IPS-18c (cell line): ENCODE data around the gene ATG2A.
A peak's percentile ranks its signal among the peaks of the same experiment; 100 is the strongest.

Experiments used
- H3K4me3 ChIP-seq: 2 replicates; pipeline ENCODE4 v1.7.0; 2013; ENCODE audit warnings: low read depth, mild to moderate bottlenecking, low read length, moderate library complexity; ENCODE audit not compliant: insufficient read depth
- H3K9me3 ChIP-seq: one replicate; pipeline ENCODE4 v1.6.1; 2013; ENCODE audit warnings: mild to moderate bottlenecking, low read length, moderate library complexity; ENCODE audit not compliant: control insufficient read depth, insufficient read depth

ATG2A gene

DNA sequence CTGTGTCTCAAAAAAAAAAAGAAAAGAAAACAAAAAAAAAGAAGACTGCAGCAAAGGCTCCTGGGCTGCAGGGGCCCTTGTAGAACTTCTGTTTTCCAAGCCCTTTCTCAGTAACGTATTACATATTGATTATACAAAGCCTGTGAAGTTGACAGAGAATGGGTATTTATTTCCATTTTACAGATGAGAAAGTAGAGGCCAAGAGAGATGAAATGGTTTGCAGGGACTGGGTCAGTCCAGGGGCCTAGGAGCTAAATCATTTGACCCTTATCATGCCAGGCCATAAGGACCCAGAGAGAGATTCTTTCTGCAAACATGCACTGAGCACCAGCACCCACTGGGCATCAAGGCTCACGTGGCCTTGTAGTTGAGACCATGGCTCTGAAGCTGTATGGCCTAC is 11.9 kb upstream of the ATG2A start:
- Histone ChIP-seq H3K9me3 (no peaks in the 10 kb centered on the region), H3K4me3 (no peak overlapping the region)

DNA sequence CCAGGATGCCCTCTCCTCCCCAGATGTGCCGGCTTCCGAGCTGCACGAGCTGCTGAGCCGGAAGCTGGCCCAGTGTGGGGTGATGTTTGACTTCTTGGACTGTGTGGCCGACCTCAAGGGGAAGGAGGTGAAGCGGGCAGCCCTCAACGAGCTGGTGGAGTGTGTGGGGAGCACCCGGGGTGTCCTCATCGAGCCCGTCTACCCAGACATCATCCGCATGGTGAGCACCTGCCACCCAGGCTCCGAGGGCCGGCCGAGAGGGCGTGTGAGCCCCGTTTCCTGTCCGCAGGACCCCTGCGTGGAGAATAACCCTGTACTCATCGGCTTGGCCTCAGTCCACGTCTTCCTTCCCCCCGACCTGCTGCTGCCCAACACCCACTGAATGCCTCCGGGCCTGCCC is 9.7 kb upstream of the ATG2A start:
- Histone ChIP-seq H3K9me3 (no peaks in the 10 kb centered on the region), H3K4me3 (no peak overlapping the region)

DNA sequence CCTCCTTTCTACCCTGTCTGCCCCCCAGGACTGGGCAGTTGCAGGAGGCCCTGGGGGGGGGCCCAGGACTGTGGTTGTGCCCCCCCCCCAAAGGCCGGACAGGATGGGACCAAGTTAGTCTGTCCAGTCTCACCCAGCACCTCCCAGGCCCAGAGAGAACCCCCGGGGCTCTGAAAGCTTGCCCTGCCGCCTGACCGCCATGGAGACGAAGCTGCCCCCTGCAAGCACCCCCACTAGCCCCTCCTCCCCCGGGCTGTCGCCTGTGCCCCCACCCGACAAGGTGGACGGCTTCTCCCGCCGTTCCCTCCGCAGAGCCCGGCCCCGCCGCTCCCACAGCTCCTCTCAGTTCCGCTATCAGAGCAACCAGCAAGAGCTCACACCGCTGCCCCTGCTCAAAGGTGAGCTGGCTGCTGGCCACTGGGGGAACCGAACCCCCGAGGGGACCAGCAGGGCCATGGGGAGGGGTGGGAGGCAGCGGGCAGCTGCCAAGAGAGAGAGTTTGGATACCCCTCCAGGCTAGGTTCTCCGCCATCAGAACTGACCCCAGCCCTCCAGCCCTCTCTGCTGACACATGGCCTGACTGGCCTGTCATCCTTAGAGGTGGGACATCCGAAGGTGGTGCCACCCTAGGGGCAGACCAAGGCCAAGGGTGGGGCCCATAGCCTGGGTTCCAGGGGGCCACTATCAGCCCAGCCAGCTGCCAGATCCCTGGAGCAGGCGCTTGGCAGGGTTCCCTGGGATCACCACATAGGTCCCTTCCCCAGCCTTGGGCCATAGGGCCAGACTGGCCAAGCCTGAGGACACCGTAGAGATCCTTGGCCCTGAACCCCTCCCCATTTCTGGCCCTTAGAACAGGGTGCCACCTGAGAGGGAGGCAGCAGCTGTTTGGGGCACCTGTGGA is 8.8 kb upstream of the ATG2A start:
- Histone ChIP-seq H3K9me3 (no peaks in the 10 kb centered on the region), H3K4me3 (no peak overlapping the region)

- H3K9me3 ChIP-seq, result no peaks in the 10 kb centered on the region
- peak overlapping the region; percentile 87 for H3K4me3 ChIP-seq
Measured at GRCh38 chr11:64924910-64925284, 7.9 kb upstream of the ATG2A start.

DNA sequence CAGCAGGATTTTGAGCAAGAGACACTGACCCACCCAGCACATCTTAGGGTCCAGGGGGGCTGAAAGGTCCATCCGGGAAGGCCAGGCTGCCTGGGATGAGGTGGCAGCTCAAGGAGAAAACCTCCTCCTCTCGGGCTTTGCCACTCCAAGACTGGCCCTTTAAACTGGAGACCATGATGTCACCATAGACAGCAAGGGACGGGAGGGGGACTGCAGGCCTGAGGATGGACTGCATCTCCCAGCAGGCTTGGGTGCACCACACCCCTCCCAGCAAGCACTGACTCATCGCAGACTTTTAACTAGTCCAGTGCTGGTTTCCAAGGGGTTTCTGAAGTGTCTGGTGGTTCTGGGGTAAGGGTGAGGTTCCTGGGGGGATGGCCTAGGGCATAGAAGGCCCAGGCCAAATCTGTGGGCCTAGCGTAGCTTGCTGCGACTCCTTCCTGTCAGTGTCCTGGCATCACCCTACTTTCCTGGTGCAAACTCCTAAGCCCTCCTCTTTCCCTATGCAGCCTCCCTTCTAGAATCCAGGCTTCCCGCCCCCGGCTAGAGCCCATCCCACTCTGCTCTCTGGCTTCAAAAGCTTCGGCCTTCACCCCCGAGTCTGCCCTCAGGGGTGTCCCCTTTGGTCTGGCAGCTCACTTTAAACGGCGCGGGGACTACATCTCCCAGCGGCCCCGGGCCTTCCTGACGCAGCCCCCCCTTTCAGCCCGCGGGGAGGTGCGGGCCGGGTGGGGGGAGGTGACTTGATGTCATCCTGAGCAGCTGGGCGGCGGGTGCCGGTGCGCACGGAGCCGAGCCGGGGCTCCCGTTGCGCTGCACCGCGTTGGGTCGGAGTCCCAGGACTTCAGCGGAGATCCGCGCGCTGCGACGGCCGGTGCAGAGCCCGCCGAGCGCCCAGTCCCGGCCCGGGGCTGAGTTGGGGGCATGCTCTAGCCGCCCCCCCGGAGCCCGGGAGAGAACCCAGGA is 7.2 kb upstream of the ATG2A start, which contains the start of gene PPP2R5B:
Gene PPP2R5B, plus strand, starts transcription at position 746 of the 966 bp plus-strand sequence. CDS start 1,046 bp downstream, outside the sequence.
- no peaks in the 10 kb centered on the region for H3K9me3 ChIP-seq
- H3K4me3 ChIP-seq, result peak within 1 kb of the TSS; percentile 87

- Histone ChIP-seq H3K4me3 (no peak overlapping the region), H3K9me3 (no peaks in the 10 kb centered on the region)
Measured at GRCh38 chr11:64923151-64923661, 6.2 kb upstream of the ATG2A start.

- Histone ChIP-seq H3K4me3 (no peak overlapping the region), H3K9me3 (no peaks in the 10 kb centered on the region)
Measured at GRCh38 chr11:64921384-64921783, 4.4 kb upstream of the ATG2A start.

DNA sequence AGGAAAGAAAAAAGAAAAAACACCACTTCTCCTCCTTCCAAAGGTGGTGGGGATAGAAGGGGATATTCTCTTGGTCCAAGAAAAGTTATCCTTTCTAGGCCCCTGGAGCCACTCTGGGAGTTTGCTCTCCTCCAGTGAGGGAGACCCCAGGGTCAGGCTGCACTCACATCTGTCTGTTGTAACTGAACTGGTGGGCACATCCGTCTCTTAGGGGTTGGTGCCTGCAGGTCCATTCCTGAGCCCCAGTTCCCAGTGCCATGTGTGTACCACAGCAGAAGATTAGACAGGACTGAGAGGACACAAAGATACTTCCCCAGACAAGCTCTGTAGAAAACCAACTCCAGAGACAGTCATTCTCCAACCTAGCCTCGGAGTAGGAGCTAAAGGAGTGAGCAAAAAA is 3.1 kb upstream of the ATG2A start:
- no peak overlapping the region for H3K4me3 ChIP-seq

GRCh38 chr11:64919627-64920026 is 2.6 kb upstream of the ATG2A start:
- H3K4me3 ChIP-seq, result no peak overlapping the region

More for the DNA sequence above, 3.1 kb upstream of the ATG2A start:
- H3K9me3 ChIP-seq, result no peaks in the 10 kb centered on the region

GRCh38 chr11:64918017-64918416 is 1.0 kb upstream of the ATG2A start:
- Histone ChIP-seq H3K9me3 (no peaks in the 10 kb centered on the region), H3K4me3 (peak overlapping the region; percentile 40; the same call in 1 of the 2 replicates)

More at GRCh38 chr11:64919627-64920026, 2.6 kb upstream of the ATG2A start:
- H3K9me3 ChIP-seq, result no peaks in the 10 kb centered on the region

DNA sequence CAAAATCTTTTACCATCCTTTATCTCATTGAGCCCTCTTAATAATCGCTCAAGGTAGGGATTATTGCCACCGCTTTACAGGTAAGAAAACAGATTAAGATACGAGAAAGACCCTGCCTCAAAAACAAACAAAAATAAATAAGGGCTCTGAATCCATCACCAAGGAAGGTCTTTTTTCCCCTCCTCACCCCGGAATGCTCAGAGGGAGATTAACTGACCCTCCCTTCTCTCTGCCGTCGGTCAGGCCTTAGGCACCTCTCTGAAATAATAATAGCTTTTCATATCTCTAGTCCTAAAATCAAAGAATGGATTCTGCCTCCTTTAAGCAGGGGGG is 620 bp upstream of the ATG2A start:
- H3K9me3 ChIP-seq, result no peaks in the 10 kb centered on the region
- H3K4me3 ChIP-seq, result peak overlapping the region; percentile 40; the same call in 1 of the 2 replicates

DNA sequence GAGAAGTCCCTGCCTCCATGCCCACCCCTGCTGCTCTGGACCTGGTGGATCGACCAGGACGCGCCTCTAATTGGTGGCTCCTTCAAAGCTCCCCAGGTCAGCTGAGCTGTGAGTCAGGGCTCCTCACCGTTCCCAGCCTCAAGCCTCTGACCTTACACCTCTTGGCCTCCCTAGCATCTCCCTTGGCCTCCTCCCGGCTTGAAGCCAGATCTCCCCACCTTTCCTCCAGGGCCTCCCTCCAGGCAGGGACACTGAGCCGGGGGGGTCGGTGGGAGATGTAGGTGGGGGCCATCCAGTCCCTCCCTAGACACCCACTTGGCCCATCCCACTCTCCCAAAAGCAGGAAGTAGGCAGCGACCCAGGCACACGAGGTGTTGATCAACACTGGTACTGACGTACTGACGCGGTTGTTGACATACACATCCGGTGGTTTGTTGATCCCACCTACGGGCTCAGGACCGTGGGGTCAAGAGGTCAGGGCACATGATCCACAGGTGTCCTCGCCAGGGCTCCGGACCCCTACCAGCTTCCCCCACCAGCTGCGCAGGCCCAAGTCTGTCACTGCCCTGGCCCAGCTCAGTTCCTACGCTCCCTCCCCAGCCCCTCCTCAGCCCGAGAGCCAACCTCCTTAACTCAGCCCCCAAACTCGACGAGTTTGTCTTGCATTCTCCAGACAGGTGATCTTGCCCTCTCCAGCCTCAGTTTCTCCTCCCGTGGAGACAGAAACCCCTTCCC is 802 bp downstream of the ATG2A start:
- Histone ChIP-seq H3K4me3 (peak overlapping the region; percentile 89), H3K9me3 (no peaks in the 10 kb centered on the region)

- Histone ChIP-seq H3K4me3 (0 out of 2 replicates have a peak overlapping the region, but pooled peaks have one; percentile 89), H3K9me3 (no peaks in the 10 kb centered on the region)
Measured at GRCh38 chr11:64915376-64915887, 1.6 kb downstream of the ATG2A start.

GRCh38 chr11:64914123-64914522 is 2.9 kb downstream of the ATG2A start:
- no peaks in the 10 kb centered on the region for H3K9me3 ChIP-seq
- no peak overlapping the region for H3K4me3 ChIP-seq

- Histone ChIP-seq H3K4me3 (no peak overlapping the region), H3K9me3 (no peaks in the 10 kb centered on the region)
Measured at GRCh38 chr11:64913171-64913727, 3.8 kb downstream of the ATG2A start.

- H3K9me3 ChIP-seq, result no peaks in the 10 kb centered on the region
- no peak overlapping the region for H3K4me3 ChIP-seq
Measured at GRCh38 chr11:64911689-64912088, 5.3 kb downstream of the ATG2A start.
